Sigmoid colon (tissue), 7 donors: ENCODE measurements around the gene APOC1. TPM values are rescaled to one million over a fixed set of nuclear protein-coding genes. Genes with fewer than 3 reads are reported as not detected.

Experiments
- DNase-seq: peaks from one replicate; pipeline ENCODE4 v3.0.0-alpha.2; 2019
- H3K27ac ChIP-seq, 4 donors: fragments of 200-600 bp; sonication (generic); one replicate each; pipeline ENCODE4 v1.5.1; 2016 to 2019; ENCODE audit warnings: mild to moderate bottlenecking in 1 of 4
- H3K27me3 ChIP-seq, 3 donors: fragments of 200-600 bp; sonication (generic); one replicate each; pipeline ENCODE4 v1.5.1; 2019; ENCODE audit warnings: mild to moderate bottlenecking in 1 of 3
- H3K36me3 ChIP-seq, 4 donors: fragments of 200-600 bp; sonication (generic); one replicate each; pipeline ENCODE4 v1.5.1; 2016 to 2019
- H3K4me1 ChIP-seq, 4 donors: fragments of 200-600 bp; sonication (generic); one replicate each; pipeline ENCODE4 v1.5.1; 2017 to 2019
- H3K4me3 ChIP-seq, 4 donors: fragments of 200-600 bp; sonication (generic); one replicate each; pipeline ENCODE4 v1.5.1; 2017 to 2019; ENCODE audit warnings: mild to moderate bottlenecking in 2 of 4, moderate library complexity in 1 of 4
- H3K9me3 ChIP-seq, 4 donors: fragments of 200-600 bp in 3 of 4; sonication (generic) in 3 of 4; one replicate each; pipeline versions ENCODE4 v1.5.1 to v1.6.1; 2013 to 2019
- EP300 ChIP-seq, 4 donors: sonication (generic); formaldehyde crosslinking; IDR thresholded peaks; one replicate each; pipeline ENCODE4 v1.6.1; 2017; ENCODE audit warnings: antibody characterized with exemption in 4 of 4
- POLR2A ChIP-seq, 2 donors: fragments of 450-650 bp; IDR thresholded peaks; one replicate each; pipeline ENCODE4 v1.6.1; 2016; ENCODE audit warnings: antibody characterized with exemption in 2 of 2, mild to moderate bottlenecking in 2 of 2, moderate library complexity in 2 of 2
- POLR2AphosphoS5 ChIP-seq, 4 donors: sonication (generic); formaldehyde crosslinking; IDR thresholded peaks; one replicate each; pipeline ENCODE4 v1.6.1; 2017; ENCODE audit warnings: antibody characterized with exemption in 4 of 4
- WGBS, 2 donors: extraction: QIAGEN DNeasy Blood & Tissue Kit; methylation state at CpG; one replicate each; pipeline ENCODE4 v1.1.7; 2013; 5-methylcytosine and 5-hydroxymethylcytosine counted together
- intact Hi-C: fragments of 100-400 bp; cut with DNase I; formaldehyde crosslinking; loops from one replicate; pipeline ENCODE4 v1.15.1; 2023
- polyA plus RNA-seq, 3 donors: library from polyadenylated mRNA; stranded (reverse); fragments of 200-250 nt; gene quantifications; one replicate each; pipeline ENCODE4 v1.2.3, GENCODE V29; 2013
- total RNA-seq, 4 donors: library from RNA; depleted of rRNA; stranded (reverse); fragments of >200 nt; gene quantifications; one replicate each; pipeline ENCODE4 v1.1.0, GENCODE V29; 2016
- TF ChIP-seq, protein P1 (sequence below), 4 experiments: fragments of 450-650 bp in 3 of 4; fragments of 200-600 bp in 1 of 4; IDR thresholded peaks; one replicate each; pipeline ENCODE4 v1.5.1; 2016 to 2019; ENCODE audit warnings: antibody characterized with exemption in 4 of 4, mild to moderate bottlenecking in 3 of 4, moderate library complexity in 2 of 4
- donor health status: healthy with polysubstance abuse.
- donor health status: Bipolar disorder and iron deficiency.
- donor health status: healthy.

The APOC1 gene
- total and polyA plus RNA-seq, 7 donors, result 2.3 to 73.3 (median 29.0) TPM; not detected in 1

DNA sequence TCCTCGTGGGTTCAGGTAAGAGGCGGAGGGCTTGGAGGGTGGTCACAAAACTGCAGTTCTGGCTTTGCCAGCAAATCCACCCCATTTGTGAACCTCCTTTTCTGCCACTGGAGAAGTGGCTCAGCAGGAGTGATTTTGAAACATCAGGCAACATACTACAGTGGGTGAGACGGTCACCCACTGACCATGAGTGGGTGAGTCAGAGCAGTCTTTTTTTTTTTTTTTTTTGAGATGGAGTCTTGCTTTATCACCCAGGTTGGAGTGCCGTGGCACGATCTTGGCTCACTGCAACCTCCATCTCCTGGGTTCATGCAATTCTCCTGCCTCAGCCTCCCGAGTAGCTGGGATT is 20.4 kb upstream of the APOC1 start:
- intact Hi-C loops, result loop anchor here (5.0 kb wide), 1 partner anchor 358 kb away; the partner anchor contains the start of gene MARK4
- Histone ChIP-seq H3K27ac (no peak overlapping the region), H3K9me3 (no peaks in the 10 kb centered on the region), H3K4me1 (peaks cover 0 to 26% (median 24%) of the 10 kb centered on the region in 4 donors), H3K36me3 (peaks cover 35 to 63% (median 45%) of the 10 kb centered on the region in 4 donors), H3K4me3 (no peak overlapping the region), H3K27me3 (no peaks in the 10 kb centered on the region)
- WGBS, 2 donors, result 95 to 97% methylated on average over 6 of the region's 6 CpGs
- DNase-seq, result no peak
- TF ChIP-seq POLR2AphosphoS5 (IDR thresholded peaks at IDR 0.05), result no peak
- TF ChIP-seq POLR2A (IDR thresholded peaks at IDR 0.05), result no peak

DNA sequence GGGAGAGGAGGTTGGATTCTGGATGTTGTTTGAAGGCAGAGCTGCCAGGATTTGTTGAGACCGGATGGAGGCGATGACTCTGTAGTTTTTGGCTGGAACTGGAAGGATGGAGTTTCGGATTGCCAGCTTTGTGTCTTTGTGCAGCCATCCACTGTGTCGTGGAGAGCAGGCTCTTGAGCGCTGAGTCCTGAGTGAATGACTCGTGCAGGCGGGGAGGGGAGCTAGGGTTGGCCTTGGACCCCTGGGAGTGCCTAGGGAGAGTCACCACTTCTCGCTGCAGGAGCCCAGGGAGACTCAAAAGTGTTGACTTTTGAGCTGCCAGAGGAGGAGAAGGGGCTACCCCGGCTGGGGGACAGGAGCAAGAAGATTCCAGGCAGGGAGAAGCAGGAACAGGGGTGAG is 19.5 kb upstream of the APOC1 start:
- no peak for DNase-seq
- WGBS, 2 donors, result 86 to 87% methylated on average over 9 of the region's 9 CpGs
- Histone ChIP-seq H3K4me1 (peaks cover 0 to 18% (median 16%) of the 10 kb centered on the region in 4 donors), H3K9me3 (no peaks in the 10 kb centered on the region), H3K27me3 (no peaks in the 10 kb centered on the region), H3K36me3 (peaks cover 35 to 65% (median 45%) of the 10 kb centered on the region in 4 donors), H3K27ac (no peak overlapping the region), H3K4me3 (no peak overlapping the region)
- TF ChIP-seq, protein P1, sequence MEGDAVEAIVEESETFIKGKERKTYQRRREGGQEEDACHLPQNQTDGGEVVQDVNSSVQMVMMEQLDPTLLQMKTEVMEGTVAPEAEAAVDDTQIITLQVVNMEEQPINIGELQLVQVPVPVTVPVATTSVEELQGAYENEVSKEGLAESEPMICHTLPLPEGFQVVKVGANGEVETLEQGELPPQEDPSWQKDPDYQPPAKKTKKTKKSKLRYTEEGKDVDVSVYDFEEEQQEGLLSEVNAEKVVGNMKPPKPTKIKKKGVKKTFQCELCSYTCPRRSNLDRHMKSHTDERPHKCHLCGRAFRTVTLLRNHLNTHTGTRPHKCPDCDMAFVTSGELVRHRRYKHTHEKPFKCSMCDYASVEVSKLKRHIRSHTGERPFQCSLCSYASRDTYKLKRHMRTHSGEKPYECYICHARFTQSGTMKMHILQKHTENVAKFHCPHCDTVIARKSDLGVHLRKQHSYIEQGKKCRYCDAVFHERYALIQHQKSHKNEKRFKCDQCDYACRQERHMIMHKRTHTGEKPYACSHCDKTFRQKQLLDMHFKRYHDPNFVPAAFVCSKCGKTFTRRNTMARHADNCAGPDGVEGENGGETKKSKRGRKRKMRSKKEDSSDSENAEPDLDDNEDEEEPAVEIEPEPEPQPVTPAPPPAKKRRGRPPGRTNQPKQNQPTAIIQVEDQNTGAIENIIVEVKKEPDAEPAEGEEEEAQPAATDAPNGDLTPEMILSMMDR (IDR thresholded peaks at IDR 0.05), result no peak
- TF ChIP-seq EP300 (IDR thresholded peaks at IDR 0.05), result no peak
- no peak for TF ChIP-seq POLR2AphosphoS5 (IDR thresholded peaks at IDR 0.05)
- intact Hi-C loops, result loop anchor here (5.0 kb wide), 1 partner anchor 357 kb away; the partner anchor contains the start of gene MARK4

DNA sequence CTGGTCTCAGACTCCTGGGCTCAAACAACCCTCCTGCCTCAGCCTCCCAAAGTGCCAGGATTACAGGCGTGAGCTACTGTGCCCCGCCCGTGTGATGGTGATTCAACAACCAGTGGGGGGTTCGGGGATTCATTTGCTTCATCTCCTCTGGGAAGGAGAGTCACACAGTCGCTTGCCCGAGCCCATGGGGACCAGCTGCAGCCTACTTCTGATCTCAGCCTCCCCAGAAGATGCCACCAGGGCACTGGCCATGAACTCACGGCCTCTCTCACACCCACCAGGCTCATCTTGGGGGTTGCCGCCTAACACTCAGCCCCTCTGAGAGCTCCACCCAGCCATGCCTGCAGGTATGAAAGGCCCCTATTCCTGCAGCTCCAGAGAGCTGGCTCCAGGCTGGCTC is 16.6 kb upstream of the APOC1 start:
- Histone ChIP-seq H3K4me3 (no peak overlapping the region), H3K4me1 (peaks cover 0 to 3% (median under 1%) of the 10 kb centered on the region in 4 donors), H3K27ac (no peak overlapping the region), H3K36me3 (peaks cover 35 to 89% (median 57%) of the 10 kb centered on the region in 4 donors), H3K27me3 (no peaks in the 10 kb centered on the region), H3K9me3 (no peaks in the 10 kb centered on the region)
- no peak for DNase-seq
- intact Hi-C loops, result no loop called here
- TF ChIP-seq POLR2AphosphoS5 (IDR thresholded peaks at IDR 0.05) (no peak), EP300 (IDR thresholded peaks at IDR 0.05) (no peak), POLR2A (IDR thresholded peaks at IDR 0.05) (no peak)
- TF ChIP-seq, protein P1 (IDR thresholded peaks at IDR 0.05), result no peak
- WGBS, 2 donors, result 87 to 91% methylated on average over 8 of the region's 8 CpGs

DNA sequence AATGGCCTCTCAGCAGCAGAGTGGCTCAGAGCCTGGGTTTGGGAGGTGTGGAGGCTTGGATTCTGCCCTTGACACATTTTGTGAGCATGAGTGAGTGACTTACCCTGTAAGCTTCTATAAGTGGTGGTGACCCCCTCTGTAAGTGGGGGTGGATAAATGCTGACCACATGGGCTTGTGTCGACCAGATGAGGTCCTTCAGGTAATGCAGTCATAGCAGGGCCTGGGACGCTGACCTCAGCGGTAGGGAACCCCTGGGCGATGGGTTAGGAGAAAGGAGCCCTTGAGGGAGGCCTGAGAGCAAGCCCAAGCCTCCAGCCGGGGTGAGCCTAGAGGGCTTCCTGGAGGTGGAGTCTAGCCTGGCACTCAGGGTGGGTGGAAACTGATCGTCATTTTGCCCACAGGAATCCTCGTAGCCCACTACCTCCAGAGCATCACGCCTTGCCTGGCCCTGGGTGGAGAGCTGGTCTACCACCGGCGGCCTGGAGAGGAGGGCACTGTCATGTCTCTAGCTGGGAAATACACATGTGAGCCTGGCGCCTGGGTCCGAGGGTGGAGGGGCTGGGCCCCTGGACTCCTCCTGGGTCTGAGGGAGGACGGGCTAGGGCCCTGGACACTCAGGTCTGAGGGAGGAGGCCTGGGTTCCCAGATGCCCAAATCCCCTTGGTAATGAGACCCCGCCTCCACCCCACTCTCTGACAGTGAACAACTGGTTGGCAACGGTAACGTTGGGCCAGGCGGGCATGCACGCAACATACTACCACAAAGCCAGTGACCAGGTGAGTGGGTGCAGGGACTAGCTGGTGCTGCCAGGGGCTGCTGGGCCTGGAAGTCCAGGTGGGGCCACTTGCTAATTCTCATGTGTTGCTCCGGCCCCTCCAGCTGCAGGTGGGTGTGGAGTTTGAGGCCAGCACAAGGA is 13.8 kb upstream of the APOC1 start:
- no peak for DNase-seq
- WGBS, 2 donors, result 94 to 95% methylated on average over 19 of the region's 19 CpGs
- H3K4me1 ChIP-seq, result peaks cover 0 to 5% (median 3%) of the 10 kb centered on the region in 4 donors
- H3K27ac ChIP-seq, result no peak overlapping the region
- no peaks in the 10 kb centered on the region for H3K9me3 ChIP-seq
- no peak for TF ChIP-seq EP300 (IDR thresholded peaks at IDR 0.05)
- no peak for TF ChIP-seq POLR2AphosphoS5 (IDR thresholded peaks at IDR 0.05)
- TF ChIP-seq, protein P1 (IDR thresholded peaks at IDR 0.05), result no peak
- no peak for TF ChIP-seq POLR2A (IDR thresholded peaks at IDR 0.05)
- H3K4me3 ChIP-seq, result no peak overlapping the region
- peaks cover 5 to 12% (median 11%) of the 10 kb centered on the region in 3 donors for H3K27me3 ChIP-seq
- intact Hi-C loops, result no loop called here
- peaks cover 12 to 66% (median 34%) of the 10 kb centered on the region in 4 donors for H3K36me3 ChIP-seq

DNA sequence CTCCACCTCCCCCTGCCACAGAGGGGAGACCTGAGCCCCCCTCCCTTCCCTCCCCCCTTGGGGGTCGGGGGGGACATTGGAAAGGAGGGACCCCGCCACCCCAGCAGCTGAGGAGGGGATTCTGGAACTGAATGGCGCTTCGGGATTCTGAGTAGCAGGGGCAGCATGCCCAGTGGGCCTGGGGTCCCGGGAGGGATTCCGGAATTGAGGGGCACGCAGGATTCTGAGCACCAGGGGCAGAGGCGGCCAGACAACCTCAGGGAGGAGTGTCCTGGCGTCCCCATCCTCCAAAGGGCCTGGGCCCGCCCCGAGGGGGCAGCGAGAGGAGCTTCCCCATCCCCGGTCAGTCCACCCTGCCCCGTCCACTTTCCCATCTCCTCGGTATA is 11.2 kb upstream of the APOC1 start:
- TF ChIP-seq POLR2AphosphoS5 (IDR thresholded peaks at IDR 0.05) (no peak), EP300 (IDR thresholded peaks at IDR 0.05) (no peak), POLR2A (IDR thresholded peaks at IDR 0.05) (no peak)
- TF ChIP-seq, protein P1 (IDR thresholded peaks at IDR 0.05), result no peak
- WGBS, 2 donors, result 73 to 82% methylated on average over 15 of the region's 15 CpGs
- no peaks in the 10 kb centered on the region for H3K9me3 ChIP-seq
- no peak overlapping the region for H3K4me3 ChIP-seq
- no peak overlapping the region for H3K27ac ChIP-seq
- H3K4me1 ChIP-seq, result peaks cover 0 to 6% (median 5%) of the 10 kb centered on the region in 4 donors
- DNase-seq, result no peak
- peaks cover 9 to 34% (median 24%) of the 10 kb centered on the region in 3 donors for H3K27me3 ChIP-seq
- intact Hi-C loops, result loop anchor here (1.0 kb wide), 1 partner anchor 48 kb away; no protein-coding TSS in a partner anchor
- H3K36me3 ChIP-seq, result peaks cover 0 to 40% (median 16%) of the 10 kb centered on the region in 4 donors
